Keratinocyte (primary cell): ENCODE data around the gene MAP3K5.

Source experiments
- EZH2 ChIP-seq: IDR thresholded peaks from one replicate; pipeline ENCODE4 v1.6.1; 2012; ENCODE audit warnings: inconsistent platforms, mild to moderate bottlenecking, low read length, moderate library complexity
- TF ChIP-seq, protein P1 (sequence below), 3 experiments: IDR thresholded peaks in 1 of 3; conservative IDR thresholded peaks in 1 of 3; optimal IDR thresholded peaks in 1 of 3; 2 replicates in 2 of 3; 3 replicates in 1 of 3; pipeline versions ENCODE3 to v1.5.1; 2011; ENCODE audit warnings: low read length in 3 of 3, mild to moderate bottlenecking in 3 of 3, moderate library complexity in 2 of 3, control low read depth in 1 of 3, inconsistent platforms in 1 of 3; ENCODE audit not compliant: insufficient read depth in 2 of 3; ENCODE audit errors: extremely low read depth in 1 of 3

DNA sequence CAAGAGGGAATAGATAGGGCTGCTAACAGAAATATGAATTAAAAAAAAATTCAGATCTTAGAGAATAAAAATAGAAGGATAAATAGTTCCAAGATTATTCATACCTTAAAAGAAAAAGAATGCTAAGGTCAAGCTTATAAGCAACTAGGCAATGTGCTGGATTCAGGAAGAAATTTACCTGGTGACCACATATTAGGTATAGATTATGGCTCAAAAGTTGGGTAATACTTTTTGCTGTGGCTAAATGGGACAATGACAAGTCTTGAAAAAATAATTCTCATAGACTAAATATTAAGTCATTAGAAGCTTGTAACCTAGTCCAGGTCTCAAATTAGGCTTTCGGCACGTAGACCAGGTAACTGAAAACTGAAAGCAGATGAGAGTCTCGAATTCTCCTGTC is 17.2 kb downstream of the MAP3K5 start:
- TF ChIP-seq, protein P1, sequence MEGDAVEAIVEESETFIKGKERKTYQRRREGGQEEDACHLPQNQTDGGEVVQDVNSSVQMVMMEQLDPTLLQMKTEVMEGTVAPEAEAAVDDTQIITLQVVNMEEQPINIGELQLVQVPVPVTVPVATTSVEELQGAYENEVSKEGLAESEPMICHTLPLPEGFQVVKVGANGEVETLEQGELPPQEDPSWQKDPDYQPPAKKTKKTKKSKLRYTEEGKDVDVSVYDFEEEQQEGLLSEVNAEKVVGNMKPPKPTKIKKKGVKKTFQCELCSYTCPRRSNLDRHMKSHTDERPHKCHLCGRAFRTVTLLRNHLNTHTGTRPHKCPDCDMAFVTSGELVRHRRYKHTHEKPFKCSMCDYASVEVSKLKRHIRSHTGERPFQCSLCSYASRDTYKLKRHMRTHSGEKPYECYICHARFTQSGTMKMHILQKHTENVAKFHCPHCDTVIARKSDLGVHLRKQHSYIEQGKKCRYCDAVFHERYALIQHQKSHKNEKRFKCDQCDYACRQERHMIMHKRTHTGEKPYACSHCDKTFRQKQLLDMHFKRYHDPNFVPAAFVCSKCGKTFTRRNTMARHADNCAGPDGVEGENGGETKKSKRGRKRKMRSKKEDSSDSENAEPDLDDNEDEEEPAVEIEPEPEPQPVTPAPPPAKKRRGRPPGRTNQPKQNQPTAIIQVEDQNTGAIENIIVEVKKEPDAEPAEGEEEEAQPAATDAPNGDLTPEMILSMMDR (optimal IDR thresholded peaks at IDR 0.05 in 1 of 3, IDR thresholded peaks at IDR 0.05 in 1 of 3, conservative IDR thresholded peaks at IDR 0.05 in 1 of 3; ENCODE audit: extremely low read depth in 1 of 3, insufficient read depth in 2 of 3, low read length in 3 of 3): no peak
- TF ChIP-seq EZH2: no peak
